Upper lobe of left lung (tissue), 4 donors: ENCODE results near the gene CHRNG.

Experiments
- CTCF ChIP-seq, 6 experiments: fragments of 450-650 bp in 4 of 6; fragments of 200-600 bp in 2 of 6; sonication (generic) in 2 of 6; IDR thresholded peaks; one replicate each; pipeline ENCODE4 v1.5.1; 2016 to 2019; ENCODE audit warnings: antibody characterized with exemption in 6 of 6
- EP300 ChIP-seq, 4 donors: sonication (generic); formaldehyde crosslinking; IDR thresholded peaks; one replicate each; pipeline ENCODE4 v1.5.1; 2017; ENCODE audit warnings: antibody characterized with exemption in 4 of 4, control low read depth in 2 of 4
- POLR2A ChIP-seq, 4 donors: fragments of 450-650 bp; IDR thresholded peaks; one replicate each; pipeline ENCODE4 v1.5.1; 2016 to 2017; ENCODE audit warnings: antibody characterized with exemption in 4 of 4, mild to moderate bottlenecking in 2 of 4
- POLR2AphosphoS5 ChIP-seq, 2 donors: sonication (generic); formaldehyde crosslinking; IDR thresholded peaks; one replicate each; pipeline ENCODE4 v1.5.1; 2017; ENCODE audit warnings: antibody characterized with exemption in 2 of 2

- no peak for TF ChIP-seq CTCF (IDR thresholded peaks at IDR 0.05)
- no peak for TF ChIP-seq POLR2A (IDR thresholded peaks at IDR 0.05)
- no peak for TF ChIP-seq POLR2AphosphoS5 (IDR thresholded peaks at IDR 0.05)
- no peak for TF ChIP-seq EP300 (IDR thresholded peaks at IDR 0.05)
Observed at GRCh38 chr2:232588031-232588430, 48.5 kb downstream of the CHRNG start.
